ENCODE measurements around the gene VIPR2.

DNA sequence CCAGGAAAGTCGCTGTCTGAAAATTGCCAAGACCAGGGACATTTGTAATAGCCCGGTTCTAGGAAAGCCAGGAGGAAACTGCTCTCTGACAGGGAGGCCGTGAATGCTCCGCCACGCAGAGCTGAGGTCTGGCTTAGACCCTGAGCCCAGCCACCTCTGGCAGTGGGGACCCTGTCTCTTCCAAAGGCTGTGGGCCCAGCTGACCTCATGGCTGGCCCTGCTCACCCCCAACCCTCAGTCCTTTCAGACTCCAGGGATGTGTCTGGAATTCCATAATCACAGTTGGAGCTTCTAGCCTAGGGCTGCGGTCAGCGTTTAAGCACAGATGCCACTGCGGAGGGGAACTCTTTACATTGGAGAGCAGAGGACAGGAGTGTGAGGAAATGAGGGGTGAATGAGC lies 6.6 kb upstream of the VIPR2 start:
- TF ChIP-seq, protein P1, sequence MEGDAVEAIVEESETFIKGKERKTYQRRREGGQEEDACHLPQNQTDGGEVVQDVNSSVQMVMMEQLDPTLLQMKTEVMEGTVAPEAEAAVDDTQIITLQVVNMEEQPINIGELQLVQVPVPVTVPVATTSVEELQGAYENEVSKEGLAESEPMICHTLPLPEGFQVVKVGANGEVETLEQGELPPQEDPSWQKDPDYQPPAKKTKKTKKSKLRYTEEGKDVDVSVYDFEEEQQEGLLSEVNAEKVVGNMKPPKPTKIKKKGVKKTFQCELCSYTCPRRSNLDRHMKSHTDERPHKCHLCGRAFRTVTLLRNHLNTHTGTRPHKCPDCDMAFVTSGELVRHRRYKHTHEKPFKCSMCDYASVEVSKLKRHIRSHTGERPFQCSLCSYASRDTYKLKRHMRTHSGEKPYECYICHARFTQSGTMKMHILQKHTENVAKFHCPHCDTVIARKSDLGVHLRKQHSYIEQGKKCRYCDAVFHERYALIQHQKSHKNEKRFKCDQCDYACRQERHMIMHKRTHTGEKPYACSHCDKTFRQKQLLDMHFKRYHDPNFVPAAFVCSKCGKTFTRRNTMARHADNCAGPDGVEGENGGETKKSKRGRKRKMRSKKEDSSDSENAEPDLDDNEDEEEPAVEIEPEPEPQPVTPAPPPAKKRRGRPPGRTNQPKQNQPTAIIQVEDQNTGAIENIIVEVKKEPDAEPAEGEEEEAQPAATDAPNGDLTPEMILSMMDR (conservative IDR thresholded peaks at IDR 0.05): no peak
- TF ChIP-seq ZFX (IDR thresholded peaks at IDR 0.05): no peak
